Mesenchymal stem cell (in vitro differentiated cells and primary cell): Measurements from ENCODE around the gene SNRNP70.

ENCODE experiments used
- DNase-seq: peaks from one replicate; pipeline ENCODE4 v3.0.0-alpha.2; 2013
- H2AFZ ChIP-seq: one replicate; pipeline ENCODE4 v1.6.1; 2013; ENCODE audit warnings: low read depth, mild to moderate bottlenecking, control low read depth, inconsistent platforms, low read length, moderate library complexity
- H2AK5ac ChIP-seq: 2 replicates; pipeline ENCODE4 v1.6.1; 2013; ENCODE audit warnings: low read length, moderate library complexity, mild to moderate bottlenecking, inconsistent platforms; ENCODE audit not compliant: severe bottlenecking
- H2BK120ac ChIP-seq: one replicate; pipeline ENCODE4 v1.6.1; 2013; ENCODE audit warnings: low read depth, mild to moderate bottlenecking, inconsistent platforms, low read length, moderate library complexity
- H2BK12ac ChIP-seq, 2 experiments: one replicate each; pipeline ENCODE4 v1.6.1; 2013; ENCODE audit warnings: inconsistent platforms in 2 of 2, low read length in 2 of 2, mild to moderate bottlenecking in 2 of 2, moderate library complexity in 2 of 2, control low read depth in 1 of 2
- H2BK15ac ChIP-seq: one replicate; pipeline ENCODE4 v1.6.1; 2013; ENCODE audit warnings: mild to moderate bottlenecking, low read depth, inconsistent platforms; ENCODE audit not compliant: poor library complexity, severe bottlenecking
- H2BK5ac ChIP-seq: 2 replicates; pipeline ENCODE4 v1.6.1; 2013; ENCODE audit warnings: low read depth, mild to moderate bottlenecking, low read length, control low read depth, inconsistent platforms; ENCODE audit not compliant: poor library complexity, severe bottlenecking
- H3K14ac ChIP-seq, 2 experiments: one replicate each; pipeline ENCODE4 v1.6.1; 2013; ENCODE audit warnings: inconsistent platforms in 2 of 2, low read length in 2 of 2, control low read depth in 1 of 2, mild to moderate bottlenecking in 1 of 2, moderate library complexity in 1 of 2
- H3K18ac ChIP-seq, 2 experiments: one replicate each; pipeline ENCODE4 v1.6.1; 2013; ENCODE audit warnings: inconsistent platforms in 2 of 2, low read length in 2 of 2, control low read depth in 1 of 2, low read depth in 1 of 2, mild to moderate bottlenecking in 1 of 2
- H3K23ac ChIP-seq, 2 experiments: one replicate each; pipeline ENCODE4 v1.6.1; 2013; ENCODE audit warnings: inconsistent platforms in 2 of 2, low read length in 2 of 2, mild to moderate bottlenecking in 2 of 2, moderate library complexity in 2 of 2, control low read depth in 1 of 2
- H3K27ac ChIP-seq: 2 replicates; pipeline ENCODE4 v1.5.1; 2013; ENCODE audit warnings: mild to moderate bottlenecking, moderate library complexity, low read length, control low read depth, inconsistent platforms; ENCODE audit not compliant: poor library complexity, severe bottlenecking
- H3K27me3 ChIP-seq, 2 experiments: 2 replicates each; pipeline versions ENCODE4 v1.6.1 to v1.7.0; 2013; ENCODE audit warnings: low read length in 2 of 2, mild to moderate bottlenecking in 2 of 2, moderate library complexity in 2 of 2, control low read depth in 1 of 2, inconsistent platforms in 1 of 2; ENCODE audit not compliant: control insufficient read depth in 1 of 2, insufficient read depth in 1 of 2
- H3K36me3 ChIP-seq, 2 experiments: 2 replicates each; pipeline versions ENCODE4 v1.6.1 to v1.7.0; 2013; ENCODE audit warnings: low read length in 2 of 2, control low read depth in 1 of 2, inconsistent platforms in 1 of 2, low read depth in 1 of 2, mild to moderate bottlenecking in 1 of 2; ENCODE audit not compliant: insufficient read depth in 2 of 2, control insufficient read depth in 1 of 2
- H3K4ac ChIP-seq, 2 experiments: one replicate each; pipeline ENCODE4 v1.6.1; 2013; ENCODE audit warnings: inconsistent platforms in 2 of 2, low read length in 2 of 2, mild to moderate bottlenecking in 2 of 2, moderate library complexity in 2 of 2, control low read depth in 1 of 2, low read depth in 1 of 2
- H3K4me1 ChIP-seq: 2 replicates; pipeline ENCODE4 v1.6.1; 2013; ENCODE audit warnings: low read depth, low read length, control low read depth; ENCODE audit not compliant: control insufficient read depth, insufficient read depth
- H3K4me2 ChIP-seq: 2 replicates; pipeline ENCODE4 v1.6.1; 2013; ENCODE audit warnings: low read length, mild to moderate bottlenecking, inconsistent platforms; ENCODE audit not compliant: poor library complexity, severe bottlenecking
- H3K4me3 ChIP-seq, 2 experiments: 2 replicates each; pipeline versions ENCODE4 v1.5.1 to v1.7.0; 2013; ENCODE audit warnings: low read length in 2 of 2, mild to moderate bottlenecking in 2 of 2, control low read depth in 1 of 2, low read depth in 1 of 2; ENCODE audit not compliant: insufficient read depth in 1 of 2
- H3K79me1 ChIP-seq: replicated peaks from 2 replicates; pipeline ENCODE4 v1.6.1; 2013; ENCODE audit warnings: mild to moderate bottlenecking, control low read depth, low read length, inconsistent platforms; ENCODE audit not compliant: poor library complexity, severe bottlenecking
- H3K9ac ChIP-seq: 2 replicates; pipeline ENCODE4 v1.7.0; 2013; ENCODE audit warnings: mild to moderate bottlenecking, low read length, moderate library complexity
- H3K9me3 ChIP-seq: 2 replicates; pipeline ENCODE4 v1.7.0; 2013; ENCODE audit warnings: mild to moderate bottlenecking, low read length; ENCODE audit not compliant: control insufficient read depth
- H4K8ac ChIP-seq: one replicate; pipeline ENCODE4 v1.6.1; 2013; ENCODE audit warnings: inconsistent platforms, mild to moderate bottlenecking, low read length, moderate library complexity
- H4K91ac ChIP-seq: one replicate; pipeline ENCODE4 v1.6.1; 2013; ENCODE audit warnings: mild to moderate bottlenecking, low read length, inconsistent platforms
- WGBS: methylation state at CpG from one replicate; pipeline ENCODE4 v1.1.7; 2013; ENCODE audit warnings: mixed read lengths; 5-methylcytosine and 5-hydroxymethylcytosine counted together

SNRNP70 gene

DNA sequence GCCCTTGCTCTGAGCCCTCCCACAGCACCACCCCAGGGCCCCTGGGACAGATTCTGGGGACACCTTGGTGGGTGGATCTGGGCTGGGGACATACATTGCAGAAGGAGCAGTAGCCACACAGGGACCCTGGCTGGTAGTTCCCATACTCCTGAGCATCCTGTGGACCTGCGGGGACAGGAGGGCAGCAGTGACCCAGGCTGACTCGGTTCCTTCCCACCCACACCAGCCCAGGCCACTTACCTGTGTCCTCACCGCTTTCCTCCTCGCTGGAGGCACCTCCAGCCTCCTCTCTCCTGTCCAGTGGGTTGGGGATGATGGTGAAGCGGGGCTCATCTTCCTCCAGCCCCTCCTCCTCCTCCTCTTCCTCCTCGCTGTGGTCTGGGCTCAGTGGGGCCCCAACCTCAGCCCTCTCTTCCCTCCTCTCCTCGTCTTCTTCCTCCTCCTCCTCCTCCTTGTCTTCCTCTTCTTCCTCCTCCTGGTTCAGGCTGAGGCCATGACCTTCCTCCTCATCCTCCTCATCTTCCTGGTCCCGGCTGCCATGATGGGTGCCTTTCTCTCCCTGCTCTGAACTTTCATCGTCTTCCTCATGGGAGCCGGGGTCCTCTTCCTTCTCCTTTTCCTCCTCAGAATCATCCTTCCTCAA lies 68.0 kb downstream of the SNRNP70 start:
- H4K91ac ChIP-seq = no peak overlapping the region
- no peak overlapping the region for H3K27ac ChIP-seq
- no peak overlapping the region for H2AK5ac ChIP-seq
- no peak overlapping the region for H3K4me3 ChIP-seq
- no peak overlapping the region for H2BK120ac ChIP-seq
- H2AFZ ChIP-seq = no peak overlapping the region
- H3K27me3 ChIP-seq = peaks cover 15 to 16% of the 10 kb centered on the region in 2 experiments
- no peak overlapping the region for H3K4ac ChIP-seq
- peaks cover 6% of the 10 kb centered on the region for H3K79me1 ChIP-seq
- no peak overlapping the region for H3K14ac ChIP-seq
- H3K18ac ChIP-seq = no peak overlapping the region
- no peak overlapping the region for H4K8ac ChIP-seq
- H2BK12ac ChIP-seq = no peak overlapping the region
- H3K4me1 ChIP-seq = peaks cover 30% of the 10 kb centered on the region
- no peaks in the 10 kb centered on the region for H3K36me3 ChIP-seq
- no peak overlapping the region for H2BK15ac ChIP-seq
- no peak overlapping the region for H2BK5ac ChIP-seq
- H3K9ac ChIP-seq = no peak overlapping the region
- no peak overlapping the region for H3K23ac ChIP-seq
- no peak overlapping the region for H3K4me2 ChIP-seq
- WGBS = 95% methylated on average over 10 of the region's 10 CpGs
- no peaks in the 10 kb centered on the region for H3K9me3 ChIP-seq
- DNase-seq = no peak

- Histone ChIP-seq H3K4me3 (no peak overlapping the region), H3K36me3 (no peaks in the 10 kb centered on the region), H4K8ac (no peak overlapping the region), H3K4ac (no peak overlapping the region), H3K79me1 (peaks cover 7% of the 10 kb centered on the region), H3K18ac (no peak overlapping the region), H3K9ac (no peak overlapping the region), H2AK5ac (no peak overlapping the region), H3K14ac (no peak overlapping the region), H2BK120ac (no peak overlapping the region), H3K23ac (no peak overlapping the region), H3K4me1 (peaks cover 28% of the 10 kb centered on the region), H2AFZ (no peak overlapping the region), H3K27me3 (peaks cover 10 to 11% of the 10 kb centered on the region in 2 experiments), H2BK12ac (no peak overlapping the region), H2BK15ac (no peak overlapping the region), H4K91ac (no peak overlapping the region), H3K27ac (no peak overlapping the region), H3K4me2 (no peak overlapping the region), H3K9me3 (no peaks in the 10 kb centered on the region), H2BK5ac (no peak overlapping the region)
- DNase-seq = no peak
- 95% methylated on average over 6 of the region's 6 CpGs for WGBS
Observed at GRCh38 chr19:49154279-49154678, 69.0 kb downstream of the SNRNP70 start.

GRCh38 chr19:49155005-49155819 lies 70.0 kb downstream of the SNRNP70 start, which contains the start of gene HRC:
HRC (minus strand) TSS chr19:49155396; CDS start chr19:49155237, 159 bp downstream.
- WGBS = 72% methylated on average over 19 of the region's 19 CpGs
- H4K91ac ChIP-seq = no peak within 1 kb of the TSS

DNA sequence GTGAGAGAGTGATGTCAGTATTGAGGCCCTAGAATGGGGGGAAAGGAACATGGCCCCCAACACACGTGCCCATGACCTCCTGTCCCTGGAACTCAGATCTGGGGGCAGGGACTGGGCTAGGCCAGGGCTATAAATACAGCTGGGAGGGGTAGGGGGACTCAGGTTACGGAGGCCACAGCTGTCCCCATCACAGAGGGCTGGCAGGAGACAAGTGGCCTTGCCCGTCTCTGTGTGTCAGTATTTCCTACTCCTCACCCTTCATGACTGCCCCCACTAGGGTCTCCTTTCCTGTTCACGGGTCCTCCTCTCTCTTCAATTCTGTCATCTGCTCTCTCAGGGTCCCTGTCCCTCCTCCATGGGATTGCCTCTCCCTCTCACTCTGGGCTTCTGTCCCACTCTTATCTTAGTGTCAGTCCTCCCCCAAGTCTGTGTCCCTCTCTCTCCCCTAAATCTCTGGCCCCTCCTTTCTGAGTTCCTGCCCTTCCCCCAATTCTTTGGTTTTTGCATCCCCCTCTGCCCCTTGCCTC lies 70.6 kb downstream of the SNRNP70 start:
- WGBS = 18% methylated on average over 4 of the region's 4 CpGs
- Histone ChIP-seq H3K9me3 (no peaks in the 10 kb centered on the region), H2AK5ac (no peak overlapping the region), H2BK12ac (peak overlapping the region in 1 of 2 experiments; percentile 40), H3K9ac (no peak overlapping the region), H2BK15ac (peak overlapping the region; percentile 2), H3K79me1 (peaks cover 15% of the 10 kb centered on the region), H2BK5ac (no peak overlapping the region), H2BK120ac (no peak overlapping the region), H3K14ac (no peak overlapping the region), H3K4me2 (no peak overlapping the region), H2AFZ (no peak overlapping the region), H3K18ac (no peak overlapping the region), H3K23ac (no peak overlapping the region), H4K8ac (no peak overlapping the region), H3K27me3 (peaks cover 10 to 11% of the 10 kb centered on the region in 2 experiments), H3K36me3 (peaks cover 0 to 4% of the 10 kb centered on the region in 2 experiments), H3K4me3 (no peak overlapping the region), H3K4ac (no peak overlapping the region), H3K27ac (no peak overlapping the region), H3K4me1 (peaks cover 23% of the 10 kb centered on the region), H4K91ac (no peak overlapping the region)
- no peak for DNase-seq

More at GRCh38 chr19:49155005-49155819, 70.0 kb downstream of the SNRNP70 start, which contains the start of gene HRC:
- Histone ChIP-seq H3K36me3 (no peaks in the 10 kb centered on the region), H3K4me1 (peaks cover 22% of the 10 kb centered on the region), H2AFZ (no peak within 1 kb of the TSS), H3K14ac (no peak within 1 kb of the TSS), H3K27me3 (peaks cover 10 to 11% of the 10 kb centered on the region in 2 experiments), H2BK120ac (no peak within 1 kb of the TSS), H3K23ac (no peak within 1 kb of the TSS), H3K4me3 (no peak within 1 kb of the TSS), H4K8ac (no peak within 1 kb of the TSS), H3K18ac (no peak within 1 kb of the TSS), H2BK15ac (peak within 1 kb of the TSS; percentile 2), H3K4ac (no peak within 1 kb of the TSS), H2AK5ac (no peak within 1 kb of the TSS), H3K27ac (no peak within 1 kb of the TSS), H3K4me2 (no peak within 1 kb of the TSS), H3K9me3 (no peaks in the 10 kb centered on the region), H3K9ac (no peak within 1 kb of the TSS), H2BK5ac (no peak within 1 kb of the TSS), H3K79me1 (peaks cover 13% of the 10 kb centered on the region), H2BK12ac (peak within 1 kb of the TSS in 1 of 2 experiments; percentile 40)
- DNase-seq = no peak
